B cell (primary cell): ENCODE results near the gene NR1H2. TPM values are rescaled to one million over a fixed set of nuclear protein-coding genes. Genes with fewer than 3 reads are reported as not detected.

Experiments used
- ATAC-seq: fragments of 200-7000 bp; cut with Tn5 transposase; one replicate; pipeline ENCODE4 v1.10.0; 2021; ENCODE audit warnings: low read depth, mild to moderate bottlenecking, moderate number of reproducible peaks, moderate library complexity
- CTCF ChIA-PET: fragments of 350-600 bp; sonication (Branson Sonifier 250); formaldehyde crosslinking; loops from one replicate; lab custom pipeline; 2021; ENCODE audit warnings: antibody characterized with exemption, inconsistent platforms; lab: Charles Lee
- POLR2A ChIA-PET: fragments of 350-600 bp; sonication (Branson Sonifier 250); formaldehyde crosslinking; loops from one replicate; lab custom pipeline; 2021; ENCODE audit warnings: antibody characterized with exemption; lab: Charles Lee
- DNase-seq: peaks from one replicate; pipeline ENCODE4 v3.0.0; 2013
- H2AFZ ChIP-seq: 2 replicates; pipeline ENCODE4 v1.6.1; 2012; ENCODE audit warnings: mild to moderate bottlenecking, low read depth, low read length; ENCODE audit not compliant: insufficient read depth, poor library complexity, severe bottlenecking
- H3K27ac ChIP-seq, 2 donors: 1 replicate in 1 of 2; 2 replicates in 1 of 2; pipeline ENCODE4 v1.5.1; 2012 to 2013; ENCODE audit warnings: low read length in 2 of 2, mild to moderate bottlenecking in 2 of 2, moderate library complexity in 1 of 2
- H3K27me3 ChIP-seq, 4 experiments: fragments of 200-600 bp in 1 of 4; sonication (generic) in 1 of 4; replicated peaks in 1 of 4; 1 replicate in 2 of 4; 2 replicates in 2 of 4; pipeline versions ENCODE4 v1.6.1 to v1.7.0; 2013 to 2016; ENCODE audit warnings: low read length in 3 of 4, mild to moderate bottlenecking in 2 of 4, mixed read lengths in 1 of 4, moderate library complexity in 1 of 4; ENCODE audit not compliant: insufficient read depth in 4 of 4, control insufficient read depth in 3 of 4; ENCODE audit errors: control extremely low read depth in 1 of 4
- H3K36me3 ChIP-seq, 2 experiments: replicated peaks in 1 of 2; 1 replicate in 1 of 2; 2 replicates in 1 of 2; pipeline versions ENCODE4 v1.6.1 to v1.7.1; 2013; ENCODE audit warnings: low read length in 1 of 2; ENCODE audit not compliant: insufficient read depth in 2 of 2, control insufficient read depth in 1 of 2; ENCODE audit errors: control extremely low read depth in 1 of 2, extremely low read depth in 1 of 2
- H3K4me1 ChIP-seq, 2 donors: fragments of 200-600 bp in 1 of 2; sonication (generic) in 1 of 2; 1 replicate in 1 of 2; 2 replicates in 1 of 2; pipeline versions ENCODE4 v1.5.1 to v1.6.1; 2013 to 2017; ENCODE audit warnings: low read length in 2 of 2; ENCODE audit not compliant: control insufficient read depth in 2 of 2, insufficient read depth in 2 of 2
- H3K4me2 ChIP-seq: replicated peaks from 2 replicates; pipeline ENCODE3; 2012; ENCODE audit warnings: mild to moderate bottlenecking, low read depth, low read length; ENCODE audit not compliant: poor library complexity, severe bottlenecking
- H3K4me3 ChIP-seq, 5 experiments: fragments of 200-600 bp in 1 of 5; sonication (generic) in 1 of 5; 1 replicate in 3 of 5; 2 replicates in 2 of 5; pipeline versions ENCODE4 v1.5.1 to v1.7.0; 2011 to 2016; ENCODE audit warnings: low read length in 4 of 5, mild to moderate bottlenecking in 4 of 5, low read depth in 2 of 5, control low read depth in 1 of 5, moderate library complexity in 1 of 5; ENCODE audit not compliant: insufficient read depth in 1 of 5; ENCODE audit errors: control extremely low read depth in 1 of 5, extremely low read depth in 1 of 5
- H3K79me2 ChIP-seq: fragments of 200-600 bp; sonication (generic); one replicate; pipeline ENCODE4 v1.6.0; 2016; ENCODE audit warnings: low read length; ENCODE audit not compliant: control insufficient read depth, insufficient read depth
- H3K9ac ChIP-seq: fragments of 200-600 bp; sonication (generic); 2 replicates; pipeline ENCODE4 v1.6.1; 2017; ENCODE audit warnings: mild to moderate bottlenecking, low read length, moderate library complexity
- H3K9me3 ChIP-seq, 3 donors: one replicate each; pipeline versions ENCODE4 v1.6.1 to v1.7.1; 2013; ENCODE audit warnings: low read length in 2 of 3; ENCODE audit not compliant: control insufficient read depth in 2 of 3, insufficient read depth in 1 of 3; ENCODE audit errors: control extremely low read depth in 1 of 3
- H4K20me1 ChIP-seq: 2 replicates; pipeline ENCODE4 v1.6.0; 2012; ENCODE audit warnings: mild to moderate bottlenecking, low read length; ENCODE audit not compliant: insufficient read depth, control insufficient read depth, poor library complexity, severe bottlenecking
- H3K27ac Mint-ChIP-seq: one replicate; pipeline ENCODE4 v1.8.0; 2021; ENCODE audit warnings: mixed read lengths
- H3K27me3 Mint-ChIP-seq: one replicate; pipeline ENCODE4 v1.8.0; 2021; ENCODE audit warnings: mixed read lengths
- H3K4me1 Mint-ChIP-seq: one replicate; pipeline ENCODE4 v1.8.0; 2021; ENCODE audit warnings: mixed read lengths
- H3K4me3 Mint-ChIP-seq: one replicate; pipeline ENCODE4 v1.8.0; 2021; ENCODE audit warnings: mixed read lengths
- H3K9me3 Mint-ChIP-seq: one replicate; pipeline ENCODE4 v1.8.0; 2022; ENCODE audit warnings: mixed read lengths; ENCODE audit not compliant: insufficient read depth
- EZH2 ChIP-seq: IDR thresholded peaks from 2 replicates; pipeline ENCODE4 v1.6.1; 2012; ENCODE audit warnings: borderline replicate concordance, low read depth, mild to moderate bottlenecking, moderate library complexity, low read length; ENCODE audit not compliant: insufficient read depth, poor library complexity, severe bottlenecking
- WGBS: methylation state at CpG from one replicate; pipeline ENCODE4 v1.1.5; 2013; ENCODE audit warnings: missing lambda C conversion rate; ENCODE audit not compliant: insufficient coverage; 5-methylcytosine and 5-hydroxymethylcytosine counted together
- intact Hi-C: fragments of 100-400 bp; cut with micrococcal nuclease; formaldehyde crosslinking; loops from one replicate; pipeline ENCODE4 v1.10.0; 2022
- polyA plus RNA-seq: library from polyadenylated mRNA; depleted of rRNA; stranded (reverse); fragments of >200 nt; gene quantifications from 2 replicates; pipeline ENCODE4 v1.2.3, GENCODE V29; 2012
- total RNA-seq, 2 donors: library from RNA; stranded (reverse); fragments of 120-200 nt in 1 of 2; gene quantifications; 1 replicate in 1 of 2; 2 replicates in 1 of 2; pipeline versions ENCODE4 v1.2.3 to v1.2.4, GENCODE V29; 2013 to 2022
- TF ChIP-seq, protein P1 (sequence below): fragments of 200-600 bp; IDR thresholded peaks from one replicate; pipeline ENCODE4 v1.8.0; 2022; ENCODE audit warnings: antibody characterized with exemption, mild to moderate bottlenecking

NR1H2 gene
- total and polyA plus RNA-seq, 2 donors (not counting 1 experiment from before 2014, with no cell fraction given), result 116 to 164 TPM

DNA sequence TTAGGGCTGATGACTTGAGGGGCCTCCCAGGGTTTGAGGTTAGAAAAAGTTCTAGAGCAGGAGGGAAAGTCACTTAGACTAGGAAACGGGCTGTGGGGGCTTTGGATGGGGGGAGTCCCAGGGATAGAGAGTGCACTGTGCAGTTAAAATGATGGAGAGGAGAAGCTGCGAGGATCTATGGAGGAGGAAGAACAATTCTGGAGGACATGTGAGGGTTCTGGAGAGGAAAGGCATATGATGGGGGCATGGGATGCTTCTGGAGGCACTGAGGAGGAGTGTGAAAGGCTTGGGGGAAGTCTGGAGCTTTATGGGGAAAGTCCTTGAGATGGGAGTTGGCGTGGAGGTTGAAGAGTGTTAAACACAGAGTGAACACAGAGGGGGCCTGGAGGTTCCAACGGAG lies 49.2 kb upstream of the NR1H2 start:
- Histone ChIP-seq H3K4me3 (peak overlapping the region in 1 of 5 experiments; percentile 28), H4K20me1 (peaks cover 46% of the 10 kb centered on the region), H3K9ac (no peak overlapping the region), H3K27ac (no peak overlapping the region), H2AFZ (no peak overlapping the region), H3K4me2 (peak overlapping the region; percentile 78), H3K27me3 (peaks cover 0 to 9% (median 2%) of the 10 kb centered on the region in 4 experiments), H3K4me1 (peaks cover 42 to 57% of the 10 kb centered on the region in 2 donors), H3K9me3 (peaks cover 0 to 41% (median 0%) of the 10 kb centered on the region in 3 donors), H3K36me3 (peaks cover 0 to 3% of the 10 kb centered on the region in 2 experiments), H3K79me2 (peaks cover 14% of the 10 kb centered on the region)
- no peak for DNase-seq
- intact Hi-C loops, result loop anchor here (5.0 kb wide), 1 partner anchor 1995 kb away; no protein-coding TSS in a partner anchor
- H3K27ac Mint-ChIP-seq, result peak overlapping the region; percentile 59
- ATAC-seq, result no peak
- POLR2A ChIA-PET, result no interaction called here
- peaks cover 58% of the 10 kb centered on the region for H3K4me1 Mint-ChIP-seq
- peaks cover 4% of the 10 kb centered on the region for H3K9me3 Mint-ChIP-seq
- peak overlapping the region; percentile 62 for H3K4me3 Mint-ChIP-seq
- H3K27me3 Mint-ChIP-seq, result peaks cover 12% of the 10 kb centered on the region
- no peak for TF ChIP-seq EZH2
- TF ChIP-seq, protein P1, sequence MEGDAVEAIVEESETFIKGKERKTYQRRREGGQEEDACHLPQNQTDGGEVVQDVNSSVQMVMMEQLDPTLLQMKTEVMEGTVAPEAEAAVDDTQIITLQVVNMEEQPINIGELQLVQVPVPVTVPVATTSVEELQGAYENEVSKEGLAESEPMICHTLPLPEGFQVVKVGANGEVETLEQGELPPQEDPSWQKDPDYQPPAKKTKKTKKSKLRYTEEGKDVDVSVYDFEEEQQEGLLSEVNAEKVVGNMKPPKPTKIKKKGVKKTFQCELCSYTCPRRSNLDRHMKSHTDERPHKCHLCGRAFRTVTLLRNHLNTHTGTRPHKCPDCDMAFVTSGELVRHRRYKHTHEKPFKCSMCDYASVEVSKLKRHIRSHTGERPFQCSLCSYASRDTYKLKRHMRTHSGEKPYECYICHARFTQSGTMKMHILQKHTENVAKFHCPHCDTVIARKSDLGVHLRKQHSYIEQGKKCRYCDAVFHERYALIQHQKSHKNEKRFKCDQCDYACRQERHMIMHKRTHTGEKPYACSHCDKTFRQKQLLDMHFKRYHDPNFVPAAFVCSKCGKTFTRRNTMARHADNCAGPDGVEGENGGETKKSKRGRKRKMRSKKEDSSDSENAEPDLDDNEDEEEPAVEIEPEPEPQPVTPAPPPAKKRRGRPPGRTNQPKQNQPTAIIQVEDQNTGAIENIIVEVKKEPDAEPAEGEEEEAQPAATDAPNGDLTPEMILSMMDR, result no peak
- CTCF ChIA-PET, result interaction anchor here (0.9 kb wide), 1 partner anchor 17 kb away, joined by 3 read pairs; no protein-coding TSS in a partner anchor
- 40% methylated on average over 4 of the region's 4 CpGs for WGBS
